Neuronal stem cell (in vitro differentiated cells): ENCODE data around the gene TRAPPC3L.

Experiments
- DNase-seq: peaks from one replicate; pipeline ENCODE4 v3.0.0-alpha.2; 2013; ENCODE audit warnings: low spot score
- H2AFZ ChIP-seq: one replicate; pipeline ENCODE4 v1.6.1; 2013; ENCODE audit warnings: mild to moderate bottlenecking, low read length, inconsistent platforms
- H2AK5ac ChIP-seq: 2 replicates; pipeline ENCODE4 v1.6.1; 2013; ENCODE audit warnings: low read depth, mild to moderate bottlenecking, inconsistent platforms, low read length, moderate library complexity, mixed read lengths
- H2BK120ac ChIP-seq: 2 replicates; pipeline ENCODE4 v1.6.1; 2013; ENCODE audit warnings: low read depth, mild to moderate bottlenecking, inconsistent platforms, low read length, moderate library complexity, mixed read lengths
- H2BK12ac ChIP-seq: one replicate; pipeline ENCODE4 v1.6.1; 2013; ENCODE audit warnings: low read length, inconsistent platforms
- H2BK15ac ChIP-seq: 2 replicates; pipeline ENCODE4 v1.6.1; 2013; ENCODE audit warnings: mild to moderate bottlenecking, low read length, inconsistent platforms, mixed read lengths
- H2BK5ac ChIP-seq: one replicate; pipeline ENCODE4 v1.6.1; 2013; ENCODE audit warnings: inconsistent platforms, mild to moderate bottlenecking, low read length, moderate library complexity
- H3K14ac ChIP-seq: one replicate; pipeline ENCODE4 v1.6.1; 2013; ENCODE audit warnings: low read length, inconsistent platforms
- H3K18ac ChIP-seq: 2 replicates; pipeline ENCODE4 v1.6.1; 2013; ENCODE audit warnings: low read length, inconsistent platforms
- H3K23ac ChIP-seq: 2 replicates; pipeline ENCODE4 v1.6.1; 2013; ENCODE audit warnings: low read depth, mild to moderate bottlenecking, mixed read lengths, low read length, inconsistent platforms; ENCODE audit not compliant: poor library complexity
- H3K27ac ChIP-seq: replicated peaks from 3 replicates; pipeline ENCODE4 v1.5.1; 2013; ENCODE audit warnings: low read length, inconsistent platforms
- H3K27me3 ChIP-seq, 3 experiments: 2 replicates each; pipeline ENCODE4 v1.6.1; 2013; ENCODE audit warnings: low read length in 3 of 3, mild to moderate bottlenecking in 2 of 3, inconsistent platforms in 1 of 3, low read depth in 1 of 3, mixed read lengths in 1 of 3, moderate library complexity in 1 of 3; ENCODE audit not compliant: control insufficient read depth in 3 of 3, insufficient read depth in 3 of 3
- H3K36me3 ChIP-seq, 2 donors: replicated peaks in 1 of 2; 2 replicates each; pipeline ENCODE4 v1.6.1; 2013; ENCODE audit warnings: low read length in 2 of 2; ENCODE audit not compliant: control insufficient read depth in 2 of 2, insufficient read depth in 2 of 2
- H3K4ac ChIP-seq: 2 replicates; pipeline ENCODE4 v1.6.1; 2013; ENCODE audit warnings: inconsistent platforms, mild to moderate bottlenecking, low read length, moderate library complexity
- H3K4me1 ChIP-seq, 2 donors: 1 replicate in 1 of 2; 2 replicates in 1 of 2; pipeline ENCODE4 v1.6.1; 2013; ENCODE audit warnings: low read length in 2 of 2, low read depth in 1 of 2; ENCODE audit not compliant: control insufficient read depth in 2 of 2, insufficient read depth in 1 of 2
- H3K4me2 ChIP-seq: one replicate; pipeline ENCODE4 v1.6.1; 2013; ENCODE audit warnings: mild to moderate bottlenecking, low read length, inconsistent platforms; ENCODE audit not compliant: insufficient read depth, poor library complexity, severe bottlenecking
- H3K4me3 ChIP-seq, 2 donors: 2 replicates each; pipeline ENCODE4 v1.5.1; 2013; ENCODE audit warnings: low read length in 2 of 2, mild to moderate bottlenecking in 2 of 2, inconsistent platforms in 1 of 2, moderate library complexity in 1 of 2
- H3K79me1 ChIP-seq: one replicate; pipeline ENCODE4 v1.6.1; 2013; ENCODE audit warnings: low read depth, mild to moderate bottlenecking, inconsistent platforms, low read length, moderate library complexity
- H3K9ac ChIP-seq: one replicate; pipeline ENCODE4 v1.6.1; 2013; ENCODE audit warnings: mild to moderate bottlenecking, low read depth, low read length, inconsistent platforms; ENCODE audit not compliant: poor library complexity
- H3K9me3 ChIP-seq, 2 donors: replicated peaks in 1 of 2; 2 replicates each; pipeline versions ENCODE3 to v1.6.1; 2013; ENCODE audit warnings: low read length in 2 of 2, mild to moderate bottlenecking in 2 of 2, inconsistent platforms in 1 of 2, low read depth in 1 of 2, mixed read lengths in 1 of 2, moderate library complexity in 1 of 2; ENCODE audit not compliant: control insufficient read depth in 2 of 2, insufficient read depth in 1 of 2
- H4K8ac ChIP-seq: one replicate; pipeline ENCODE4 v1.6.1; 2013; ENCODE audit warnings: low read depth, mild to moderate bottlenecking, inconsistent platforms, low read length, moderate library complexity
- H4K91ac ChIP-seq: one replicate; pipeline ENCODE4 v1.6.1; 2013; ENCODE audit warnings: low read length, low read depth, mild to moderate bottlenecking, inconsistent platforms; ENCODE audit not compliant: poor library complexity
- WGBS, 2 donors: extraction: QIAGEN DNeasy Blood & Tissue Kit; methylation state at CpG; one replicate each; pipeline ENCODE4 v1.1.7; 2013; ENCODE audit warnings: missing lambda C conversion rate in 2 of 2, mixed read lengths in 1 of 2; ENCODE audit not compliant: insufficient read length in 2 of 2, insufficient replicate concordance in 1 of 2; ENCODE audit errors: extremely low coverage in 2 of 2; 5-methylcytosine and 5-hydroxymethylcytosine counted together

The TRAPPC3L gene

GRCh38 chr6:116528133-116528532, 17.4 kb downstream of the TRAPPC3L start:
- no peak overlapping the region for H3K4me2 ChIP-seq
- no peak overlapping the region for H2AK5ac ChIP-seq
- no peak overlapping the region for H3K9ac ChIP-seq
- no peaks in the 10 kb centered on the region for H3K79me1 ChIP-seq
- no peak overlapping the region for H2BK15ac ChIP-seq
- no peaks in the 10 kb centered on the region for H3K27me3 ChIP-seq
- no peak overlapping the region for H2BK12ac ChIP-seq
- no peak overlapping the region for H2AFZ ChIP-seq
- no peak overlapping the region for H2BK5ac ChIP-seq
- no peaks in the 10 kb centered on the region for H3K9me3 ChIP-seq
- H3K4me3 ChIP-seq = no peak overlapping the region
- H3K4me1 ChIP-seq = peaks cover 7 to 14% of the 10 kb centered on the region in 2 donors
- no CpG with 5 or more reads among the region's 1 CpG for WGBS, 2 donors
- H3K27ac ChIP-seq = no peak overlapping the region
- no peak overlapping the region for H3K14ac ChIP-seq
- no peak overlapping the region for H2BK120ac ChIP-seq
- DNase-seq = no peak
- H4K8ac ChIP-seq = no peak overlapping the region
- no peak overlapping the region for H3K23ac ChIP-seq
- H4K91ac ChIP-seq = no peak overlapping the region
- H3K18ac ChIP-seq = no peak overlapping the region
- H3K4ac ChIP-seq = no peak overlapping the region
- H3K36me3 ChIP-seq = no peaks in the 10 kb centered on the region

- no peak overlapping the region for H3K4me3 ChIP-seq
- no peak overlapping the region for H2BK5ac ChIP-seq
- H3K27me3 ChIP-seq = no peaks in the 10 kb centered on the region
- no peaks in the 10 kb centered on the region for H3K79me1 ChIP-seq
- no peak overlapping the region for H2BK15ac ChIP-seq
- H3K27ac ChIP-seq = no peak overlapping the region
- H2BK12ac ChIP-seq = no peak overlapping the region
- DNase-seq = no peak
- H2AK5ac ChIP-seq = no peak overlapping the region
- H4K91ac ChIP-seq = no peak overlapping the region
- no peak overlapping the region for H3K9ac ChIP-seq
- no peak overlapping the region for H3K4me2 ChIP-seq
- no peak overlapping the region for H3K18ac ChIP-seq
- H2BK120ac ChIP-seq = no peak overlapping the region
- H4K8ac ChIP-seq = no peak overlapping the region
- no peak overlapping the region for H3K4ac ChIP-seq
- WGBS, 2 donors = no CpG with 5 or more reads among the region's 2 CpGs
- H3K36me3 ChIP-seq = no peaks in the 10 kb centered on the region
- H3K4me1 ChIP-seq = peaks cover 3% of the 10 kb centered on the region in 2 donors
- no peak overlapping the region for H2AFZ ChIP-seq
- H3K9me3 ChIP-seq = no peaks in the 10 kb centered on the region
- H3K14ac ChIP-seq = no peak overlapping the region
- H3K23ac ChIP-seq = no peak overlapping the region
Measured at GRCh38 chr6:116524236-116524635, 21.2 kb downstream of the TRAPPC3L start.

GRCh38 chr6:116522896-116523295, 22.6 kb downstream of the TRAPPC3L start:
- Histone ChIP-seq H3K27ac (no peak overlapping the region), H2BK15ac (no peak overlapping the region)
- DNase-seq = no peak

GRCh38 chr6:116518621-116519368, 26.7 kb downstream of the TRAPPC3L start:
- no peak overlapping the region for H2AK5ac ChIP-seq

More at GRCh38 chr6:116522896-116523295, 22.6 kb downstream of the TRAPPC3L start:
- Histone ChIP-seq H3K4me2 (no peak overlapping the region), H2AK5ac (no peak overlapping the region), H3K27me3 (no peaks in the 10 kb centered on the region), H4K8ac (no peak overlapping the region), H3K18ac (no peak overlapping the region), H3K23ac (no peak overlapping the region), H3K4me1 (peaks cover 0 to 3% of the 10 kb centered on the region in 2 donors), H2BK12ac (no peak overlapping the region), H4K91ac (no peak overlapping the region), H3K36me3 (no peaks in the 10 kb centered on the region), H3K79me1 (no peaks in the 10 kb centered on the region), H3K4me3 (no peak overlapping the region), H2AFZ (no peak overlapping the region), H3K4ac (no peak overlapping the region), H3K9me3 (no peaks in the 10 kb centered on the region), H2BK5ac (no peak overlapping the region), H3K9ac (no peak overlapping the region), H2BK120ac (no peak overlapping the region), H3K14ac (no peak overlapping the region)
- no CpG with 5 or more reads among the region's 2 CpGs for WGBS, 2 donors

More at GRCh38 chr6:116518621-116519368, 26.7 kb downstream of the TRAPPC3L start:
- DNase-seq = no peak
- Histone ChIP-seq H3K4me3 (no peak overlapping the region), H3K4me1 (peaks cover 0 to 2% of the 10 kb centered on the region in 2 donors), H2BK5ac (no peak overlapping the region), H4K8ac (no peak overlapping the region), H2BK12ac (no peak overlapping the region), H3K9ac (no peak overlapping the region), H3K27ac (no peak overlapping the region), H4K91ac (no peak overlapping the region), H2BK15ac (no peak overlapping the region), H3K4me2 (no peak overlapping the region), H3K18ac (no peak overlapping the region), H3K79me1 (no peaks in the 10 kb centered on the region), H3K23ac (no peak overlapping the region), H3K9me3 (peaks cover 0 to 13% of the 10 kb centered on the region in 2 donors), H3K4ac (no peak overlapping the region), H2AFZ (no peak overlapping the region), H3K36me3 (peaks cover 0 to 25% of the 10 kb centered on the region in 2 donors), H3K27me3 (no peaks in the 10 kb centered on the region), H3K14ac (no peak overlapping the region), H2BK120ac (no peak overlapping the region)
- WGBS, 2 donors = no CpG with 5 or more reads among the region's 4 CpGs
